Measurements from ENCODE around the gene OR2A2.

The OR2A2 gene

DNA sequence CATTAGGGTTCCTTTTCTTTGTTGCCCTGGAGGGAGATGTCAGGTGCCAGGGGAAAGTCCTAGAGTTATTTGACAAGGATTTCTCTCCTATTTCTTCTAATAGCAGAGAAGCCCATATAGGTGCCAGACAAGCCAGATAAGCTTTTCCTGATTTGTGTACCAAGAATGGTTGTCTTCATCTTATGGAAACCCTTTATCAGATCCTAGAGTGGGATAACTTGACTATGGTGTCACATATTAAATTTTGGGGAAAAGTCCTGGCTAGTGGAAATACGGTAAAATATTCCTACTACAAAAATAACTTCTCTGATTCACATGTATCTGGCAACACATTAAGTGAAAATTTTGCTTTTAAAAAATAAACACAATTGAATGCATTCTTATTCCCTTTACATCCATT lies 22.2 kb upstream of the OR2A2 start:
- no peak for DNase-seq (ENCODE audit: low read depth in 1 of 2, low spot score in 1 of 2)
- no peak for TF ChIP-seq SPI1 (IDR thresholded peaks at IDR 0.05; ENCODE audit: borderline replicate concordance, low read depth)
- TF ChIP-seq, protein P1, sequence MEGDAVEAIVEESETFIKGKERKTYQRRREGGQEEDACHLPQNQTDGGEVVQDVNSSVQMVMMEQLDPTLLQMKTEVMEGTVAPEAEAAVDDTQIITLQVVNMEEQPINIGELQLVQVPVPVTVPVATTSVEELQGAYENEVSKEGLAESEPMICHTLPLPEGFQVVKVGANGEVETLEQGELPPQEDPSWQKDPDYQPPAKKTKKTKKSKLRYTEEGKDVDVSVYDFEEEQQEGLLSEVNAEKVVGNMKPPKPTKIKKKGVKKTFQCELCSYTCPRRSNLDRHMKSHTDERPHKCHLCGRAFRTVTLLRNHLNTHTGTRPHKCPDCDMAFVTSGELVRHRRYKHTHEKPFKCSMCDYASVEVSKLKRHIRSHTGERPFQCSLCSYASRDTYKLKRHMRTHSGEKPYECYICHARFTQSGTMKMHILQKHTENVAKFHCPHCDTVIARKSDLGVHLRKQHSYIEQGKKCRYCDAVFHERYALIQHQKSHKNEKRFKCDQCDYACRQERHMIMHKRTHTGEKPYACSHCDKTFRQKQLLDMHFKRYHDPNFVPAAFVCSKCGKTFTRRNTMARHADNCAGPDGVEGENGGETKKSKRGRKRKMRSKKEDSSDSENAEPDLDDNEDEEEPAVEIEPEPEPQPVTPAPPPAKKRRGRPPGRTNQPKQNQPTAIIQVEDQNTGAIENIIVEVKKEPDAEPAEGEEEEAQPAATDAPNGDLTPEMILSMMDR (IDR thresholded peaks at IDR 0.05; ENCODE audit: insufficient read depth, low read length) = no peak
- TF ChIP-seq GABPA (IDR thresholded peaks at IDR 0.05; ENCODE audit: low read depth) = no peak
- TF ChIP-seq, protein P2, sequence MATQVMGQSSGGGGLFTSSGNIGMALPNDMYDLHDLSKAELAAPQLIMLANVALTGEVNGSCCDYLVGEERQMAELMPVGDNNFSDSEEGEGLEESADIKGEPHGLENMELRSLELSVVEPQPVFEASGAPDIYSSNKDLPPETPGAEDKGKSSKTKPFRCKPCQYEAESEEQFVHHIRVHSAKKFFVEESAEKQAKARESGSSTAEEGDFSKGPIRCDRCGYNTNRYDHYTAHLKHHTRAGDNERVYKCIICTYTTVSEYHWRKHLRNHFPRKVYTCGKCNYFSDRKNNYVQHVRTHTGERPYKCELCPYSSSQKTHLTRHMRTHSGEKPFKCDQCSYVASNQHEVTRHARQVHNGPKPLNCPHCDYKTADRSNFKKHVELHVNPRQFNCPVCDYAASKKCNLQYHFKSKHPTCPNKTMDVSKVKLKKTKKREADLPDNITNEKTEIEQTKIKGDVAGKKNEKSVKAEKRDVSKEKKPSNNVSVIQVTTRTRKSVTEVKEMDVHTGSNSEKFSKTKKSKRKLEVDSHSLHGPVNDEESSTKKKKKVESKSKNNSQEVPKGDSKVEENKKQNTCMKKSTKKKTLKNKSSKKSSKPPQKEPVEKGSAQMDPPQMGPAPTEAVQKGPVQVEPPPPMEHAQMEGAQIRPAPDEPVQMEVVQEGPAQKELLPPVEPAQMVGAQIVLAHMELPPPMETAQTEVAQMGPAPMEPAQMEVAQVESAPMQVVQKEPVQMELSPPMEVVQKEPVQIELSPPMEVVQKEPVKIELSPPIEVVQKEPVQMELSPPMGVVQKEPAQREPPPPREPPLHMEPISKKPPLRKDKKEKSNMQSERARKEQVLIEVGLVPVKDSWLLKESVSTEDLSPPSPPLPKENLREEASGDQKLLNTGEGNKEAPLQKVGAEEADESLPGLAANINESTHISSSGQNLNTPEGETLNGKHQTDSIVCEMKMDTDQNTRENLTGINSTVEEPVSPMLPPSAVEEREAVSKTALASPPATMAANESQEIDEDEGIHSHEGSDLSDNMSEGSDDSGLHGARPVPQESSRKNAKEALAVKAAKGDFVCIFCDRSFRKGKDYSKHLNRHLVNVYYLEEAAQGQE (IDR thresholded peaks at IDR 0.05; ENCODE audit: insufficient replicate concordance, low read depth) = no peak
- TF ChIP-seq POLR2AphosphoS5 (IDR thresholded peaks at IDR 0.05; ENCODE audit: low read depth) = no peak
- Histone ChIP-seq H3K4me3 (replicated peaks; ENCODE audit: insufficient read depth, low read length) (no peak overlapping the region), H3K27me3 (ENCODE audit: insufficient read depth, poor library complexity, severe bottlenecking) (no peaks in the 10 kb centered on the region), H3K27ac (replicated peaks) (no peak overlapping the region)

DNA sequence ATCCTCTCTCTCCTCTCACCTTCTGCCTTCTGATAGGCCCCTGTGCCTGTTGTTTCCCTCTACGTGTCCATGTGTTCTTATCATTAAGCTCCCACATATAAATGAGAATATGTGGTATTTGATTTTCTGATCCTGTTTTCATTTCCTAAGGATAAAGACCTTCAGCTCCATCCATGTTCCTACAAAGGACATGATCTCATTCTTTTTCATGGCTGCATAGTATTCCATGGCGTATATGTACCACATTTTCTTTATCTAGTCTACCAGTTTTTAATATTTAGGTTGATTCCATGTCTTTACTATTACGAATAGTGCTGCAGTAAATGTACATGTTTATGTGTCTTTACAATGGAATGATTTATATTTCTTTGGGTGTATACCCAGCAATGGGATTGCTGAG lies 18.7 kb upstream of the OR2A2 start:
- H3K4me3 ChIP-seq (replicated peaks; ENCODE audit: insufficient read depth, low read length) = no peak overlapping the region
- H3K27ac ChIP-seq (replicated peaks) = no peak overlapping the region
- TF ChIP-seq, protein P2 (IDR thresholded peaks at IDR 0.05; ENCODE audit: insufficient replicate concordance, low read depth) = no peak
- TF ChIP-seq, protein P1 (IDR thresholded peaks at IDR 0.05; ENCODE audit: insufficient read depth, low read length) = no peak
- TF ChIP-seq GABPA (IDR thresholded peaks at IDR 0.05; ENCODE audit: low read depth) = no peak
- no peak for TF ChIP-seq POLR2AphosphoS5 (IDR thresholded peaks at IDR 0.05; ENCODE audit: low read depth)
- no peak for DNase-seq (ENCODE audit: low read depth in 1 of 2, low spot score in 1 of 2)
- no peaks in the 10 kb centered on the region for H3K27me3 ChIP-seq (ENCODE audit: insufficient read depth, poor library complexity, severe bottlenecking)

DNA sequence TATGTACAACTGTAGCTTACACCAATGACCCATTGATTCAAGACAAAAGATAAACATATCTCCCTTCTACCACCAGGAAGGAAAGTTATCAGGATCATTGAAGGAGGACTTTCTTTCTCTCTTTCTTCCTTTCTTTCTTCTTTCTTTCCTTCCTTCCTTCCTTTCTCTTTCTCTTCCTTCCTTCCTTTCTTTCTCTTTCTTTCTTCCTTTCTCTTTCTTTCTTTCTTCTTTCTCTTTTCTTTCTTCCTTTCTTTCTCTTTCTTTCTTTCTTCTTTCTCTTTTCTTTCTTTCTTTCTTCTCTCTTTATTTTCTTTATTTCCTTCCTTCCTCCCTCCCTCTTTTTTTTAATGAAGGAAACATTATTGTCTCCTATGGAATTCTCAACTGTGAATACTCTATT lies 10.6 kb upstream of the OR2A2 start:
- Histone ChIP-seq H3K27me3 (ENCODE audit: insufficient read depth, poor library complexity, severe bottlenecking) (no peaks in the 10 kb centered on the region), H3K27ac (replicated peaks) (no peak overlapping the region), H3K4me3 (replicated peaks; ENCODE audit: insufficient read depth, low read length) (no peak overlapping the region)
- TF ChIP-seq, protein P2 (IDR thresholded peaks at IDR 0.05; ENCODE audit: insufficient replicate concordance, low read depth) = no peak
- TF ChIP-seq GABPA (IDR thresholded peaks at IDR 0.05; ENCODE audit: low read depth) (no peak), SPI1 (IDR thresholded peaks at IDR 0.05; ENCODE audit: borderline replicate concordance, low read depth) (no peak), POLR2AphosphoS5 (IDR thresholded peaks at IDR 0.05; ENCODE audit: low read depth) (no peak)
- no peak for DNase-seq (ENCODE audit: low read depth in 1 of 2, low spot score in 1 of 2)

DNA sequence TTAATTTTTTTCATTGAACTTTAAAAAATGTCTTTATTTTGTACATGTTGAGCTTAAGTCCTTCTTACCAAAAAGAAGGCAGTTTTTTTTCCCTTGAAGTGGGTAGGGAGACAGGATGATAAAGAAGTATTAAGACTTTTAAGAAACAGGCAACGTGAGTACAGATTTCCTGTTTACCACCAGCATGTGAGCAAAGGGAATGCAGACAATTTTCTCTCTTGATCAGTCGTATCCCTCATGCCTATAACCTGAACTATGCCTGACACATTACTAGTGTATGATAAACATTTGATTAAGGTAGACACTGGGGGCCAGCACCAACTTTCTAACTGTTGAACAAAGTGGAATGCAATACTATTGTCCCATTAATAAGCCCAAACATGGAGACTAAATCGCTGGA lies 8.8 kb upstream of the OR2A2 start:
- Histone ChIP-seq H3K4me3 (replicated peaks; ENCODE audit: insufficient read depth, low read length) (no peak overlapping the region), H3K27ac (replicated peaks) (no peak overlapping the region), H3K27me3 (ENCODE audit: insufficient read depth, poor library complexity, severe bottlenecking) (no peaks in the 10 kb centered on the region)
- TF ChIP-seq GABPA (IDR thresholded peaks at IDR 0.05; ENCODE audit: low read depth) (no peak), SPI1 (IDR thresholded peaks at IDR 0.05; ENCODE audit: borderline replicate concordance, low read depth) (no peak), POLR2AphosphoS5 (IDR thresholded peaks at IDR 0.05; ENCODE audit: low read depth) (no peak)
- TF ChIP-seq, protein P2 (IDR thresholded peaks at IDR 0.05; ENCODE audit: insufficient replicate concordance, low read depth) = no peak
- TF ChIP-seq, protein P1 (IDR thresholded peaks at IDR 0.05; ENCODE audit: insufficient read depth, low read length) = no peak
- no peak for DNase-seq (ENCODE audit: low read depth in 1 of 2, low spot score in 1 of 2)

Data from HL-60 (cell line).